ENCODE measurements around the gene RSPO1. TPM values are rescaled to one million over a fixed set of nuclear protein-coding genes. Genes with fewer than 3 reads are reported as not detected.

The RSPO1 gene
- total RNA-seq, 1 experiment from 2014 or later, result not detected

DNA sequence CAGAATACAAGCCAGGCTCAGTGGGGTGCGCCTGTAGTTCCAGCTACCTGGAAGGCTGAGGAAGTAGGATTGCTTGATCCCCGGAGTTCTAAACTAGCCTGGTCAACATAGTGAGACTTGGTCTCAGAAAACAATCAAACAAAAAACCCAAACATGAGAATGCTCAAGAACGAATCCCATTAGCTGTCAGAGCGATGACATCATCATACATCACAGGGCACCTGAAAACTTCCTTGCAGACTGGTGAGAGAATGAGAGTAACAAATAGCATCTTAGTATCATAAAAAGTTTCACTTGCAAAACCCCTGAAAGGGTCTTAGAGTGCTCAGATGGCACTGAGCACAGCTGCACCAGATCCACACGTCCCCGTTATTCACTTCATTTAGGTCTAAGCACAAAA lies 36.6 kb upstream of the RSPO1 start:
- H3K4me1 ChIP-seq (ENCODE audit: insufficient read depth, low read length, poor library complexity, severe bottlenecking), result no peaks in the 10 kb centered on the region
- H3K27me3 ChIP-seq (replicated peaks; ENCODE audit: insufficient read depth, low read depth, low read length, poor library complexity), result peaks cover 43% of the 10 kb centered on the region
- H3K9me3 ChIP-seq (ENCODE audit: low read depth, low read length, poor library complexity, severe bottlenecking), result no peaks in the 10 kb centered on the region
- BruUV-seq (replicated peaks), result no TSS peak
- H3K36me3 ChIP-seq (ENCODE audit: insufficient read depth, low read length, poor library complexity, severe bottlenecking), result no peaks in the 10 kb centered on the region
- no peak overlapping the region for H3K27ac ChIP-seq (ENCODE audit: low read depth, low read length, poor library complexity, severe bottlenecking)
- CTCF ChIA-PET, result no interaction called here
- intact Hi-C loops (cut with micrococcal nuclease; ENCODE audit: unreplicated experiment), result no loop called here
- H3K4me3 ChIP-seq (ENCODE audit: low read depth, low read length, poor library complexity, severe bottlenecking), result no peak overlapping the region
- no peak for DNase-seq (ENCODE audit: low spot score)
- TF ChIP-seq EZH2 (IDR thresholded peaks at IDR 0.05; ENCODE audit: borderline replicate concordance, low read depth, low read length, poor library complexity, severe bottlenecking), result no peak
- TF ChIP-seq, protein P1, sequence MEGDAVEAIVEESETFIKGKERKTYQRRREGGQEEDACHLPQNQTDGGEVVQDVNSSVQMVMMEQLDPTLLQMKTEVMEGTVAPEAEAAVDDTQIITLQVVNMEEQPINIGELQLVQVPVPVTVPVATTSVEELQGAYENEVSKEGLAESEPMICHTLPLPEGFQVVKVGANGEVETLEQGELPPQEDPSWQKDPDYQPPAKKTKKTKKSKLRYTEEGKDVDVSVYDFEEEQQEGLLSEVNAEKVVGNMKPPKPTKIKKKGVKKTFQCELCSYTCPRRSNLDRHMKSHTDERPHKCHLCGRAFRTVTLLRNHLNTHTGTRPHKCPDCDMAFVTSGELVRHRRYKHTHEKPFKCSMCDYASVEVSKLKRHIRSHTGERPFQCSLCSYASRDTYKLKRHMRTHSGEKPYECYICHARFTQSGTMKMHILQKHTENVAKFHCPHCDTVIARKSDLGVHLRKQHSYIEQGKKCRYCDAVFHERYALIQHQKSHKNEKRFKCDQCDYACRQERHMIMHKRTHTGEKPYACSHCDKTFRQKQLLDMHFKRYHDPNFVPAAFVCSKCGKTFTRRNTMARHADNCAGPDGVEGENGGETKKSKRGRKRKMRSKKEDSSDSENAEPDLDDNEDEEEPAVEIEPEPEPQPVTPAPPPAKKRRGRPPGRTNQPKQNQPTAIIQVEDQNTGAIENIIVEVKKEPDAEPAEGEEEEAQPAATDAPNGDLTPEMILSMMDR (conservative IDR thresholded peaks at IDR 0.05; ENCODE audit: low read depth, low read length), result no peak
- POLR2A ChIA-PET (ENCODE audit: low non-redundant PET), result no interaction called here

DNA sequence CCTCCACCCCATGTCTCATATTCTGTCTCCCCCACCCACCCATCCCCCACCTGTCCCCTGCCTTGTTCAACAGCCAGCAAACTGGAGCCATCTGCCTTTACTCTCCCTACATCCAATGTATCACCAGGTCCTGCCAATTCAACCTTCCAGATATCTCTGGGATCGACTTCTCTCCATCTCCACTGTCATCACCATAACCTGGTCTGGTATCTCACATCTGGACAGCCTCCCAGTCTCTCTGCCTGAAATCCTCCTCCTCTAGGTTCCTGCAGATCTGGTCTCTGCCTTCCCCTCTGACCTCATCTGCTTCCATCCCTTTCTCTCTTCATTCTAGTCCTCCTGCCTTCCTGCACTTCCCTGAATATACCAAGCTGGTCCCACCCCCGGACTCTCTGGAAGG lies 35.4 kb upstream of the RSPO1 start:
- Histone ChIP-seq H3K4me3 (ENCODE audit: low read depth, low read length, poor library complexity, severe bottlenecking) (no peak overlapping the region), H3K27ac (ENCODE audit: low read depth, low read length, poor library complexity, severe bottlenecking) (no peak overlapping the region), H3K4me1 (ENCODE audit: insufficient read depth, low read length, poor library complexity, severe bottlenecking) (no peaks in the 10 kb centered on the region), H3K9me3 (ENCODE audit: low read depth, low read length, poor library complexity, severe bottlenecking) (no peaks in the 10 kb centered on the region), H3K27me3 (replicated peaks; ENCODE audit: insufficient read depth, low read depth, low read length, poor library complexity) (peaks cover 43% of the 10 kb centered on the region), H3K36me3 (ENCODE audit: insufficient read depth, low read length, poor library complexity, severe bottlenecking) (no peaks in the 10 kb centered on the region)
- TF ChIP-seq, protein P1 (conservative IDR thresholded peaks at IDR 0.05; ENCODE audit: low read depth, low read length), result no peak
- TF ChIP-seq EZH2 (IDR thresholded peaks at IDR 0.05; ENCODE audit: borderline replicate concordance, low read depth, low read length, poor library complexity, severe bottlenecking), result no peak
- CTCF ChIA-PET, result no interaction called here
- DNase-seq (ENCODE audit: low spot score), result no peak
- intact Hi-C loops (cut with micrococcal nuclease; ENCODE audit: unreplicated experiment), result no loop called here
- POLR2A ChIA-PET (ENCODE audit: low non-redundant PET), result no interaction called here
- BruUV-seq (replicated peaks), result no TSS peak

DNA sequence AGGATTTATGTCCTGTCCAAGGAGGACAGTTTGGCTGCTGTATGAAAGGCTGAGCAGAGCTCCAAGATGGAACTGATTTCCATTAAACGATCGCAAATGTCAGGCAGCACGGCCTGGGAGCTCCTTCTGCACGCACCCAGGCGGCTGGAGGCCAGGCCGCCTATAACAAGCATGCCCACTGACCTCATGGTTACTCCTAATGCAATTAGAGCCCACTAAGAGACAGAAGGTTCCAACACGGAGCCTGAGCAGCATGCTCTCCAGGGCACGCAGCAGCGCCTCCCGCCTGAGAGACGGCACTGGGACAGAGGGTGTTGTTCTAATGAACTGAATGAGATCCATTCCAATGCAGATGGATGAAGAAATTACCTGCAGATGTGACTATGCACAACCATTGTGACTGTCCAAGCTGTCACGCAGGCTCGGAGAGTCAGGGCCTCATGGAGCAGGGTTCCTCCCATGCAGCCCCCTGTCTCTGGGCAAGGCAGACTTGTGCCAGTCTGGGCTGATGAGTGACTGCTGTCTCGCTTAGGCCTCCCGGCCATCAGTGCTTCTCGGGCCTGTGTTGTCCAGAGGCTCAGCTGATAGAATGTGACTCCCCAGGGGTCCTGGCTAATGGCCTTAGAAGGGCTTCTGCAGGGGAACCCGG lies 32.5 kb upstream of the RSPO1 start:
- Histone ChIP-seq H3K4me1 (ENCODE audit: insufficient read depth, low read length, poor library complexity, severe bottlenecking) (no peaks in the 10 kb centered on the region), H3K36me3 (ENCODE audit: insufficient read depth, low read length, poor library complexity, severe bottlenecking) (no peaks in the 10 kb centered on the region), H3K27me3 (replicated peaks; ENCODE audit: insufficient read depth, low read depth, low read length, poor library complexity) (peaks cover 34% of the 10 kb centered on the region), H3K4me3 (ENCODE audit: low read depth, low read length, poor library complexity, severe bottlenecking) (no peak overlapping the region), H3K9me3 (ENCODE audit: low read depth, low read length, poor library complexity, severe bottlenecking) (no peaks in the 10 kb centered on the region), H3K27ac (ENCODE audit: low read depth, low read length, poor library complexity, severe bottlenecking) (no peak overlapping the region)
- DNase-seq (ENCODE audit: low spot score), result no peak
- intact Hi-C loops (cut with micrococcal nuclease; ENCODE audit: unreplicated experiment), result no loop called here
- ChIA-PET CTCF (no interaction called here), POLR2A (ENCODE audit: low non-redundant PET) (no interaction called here)
- TF ChIP-seq EZH2 (IDR thresholded peaks at IDR 0.05; ENCODE audit: borderline replicate concordance, low read depth, low read length, poor library complexity, severe bottlenecking), result no peak
- TF ChIP-seq, protein P1 (conservative IDR thresholded peaks at IDR 0.05; ENCODE audit: low read depth, low read length), result no peak
- BruUV-seq (replicated peaks), result no TSS peak

Measured in A673 (cell line).